WI38 (cell line): ENCODE data around the gene NVL.

Source experiments
- H3K4me3 ChIP-seq: 2 replicates; pipeline ENCODE4 v1.5.1; 2011; ENCODE audit warnings: low read depth, mild to moderate bottlenecking, control low read depth, low read length
- CTCF ChIP-seq: IDR thresholded peaks from 2 replicates; pipeline ENCODE4 v1.5.1; 2012; ENCODE audit warnings: low read depth, mild to moderate bottlenecking, control low read depth, low read length

Gene NVL

GRCh38 chr1:224331824-224332223, 1.9 kb upstream of the NVL start:
- no peak overlapping the region for H3K4me3 ChIP-seq
- no peak for TF ChIP-seq CTCF

GRCh38 chr1:224331326-224331725, 1.4 kb upstream of the NVL start:
- no peak overlapping the region for H3K4me3 ChIP-seq
- no peak for TF ChIP-seq CTCF

- H3K4me3 ChIP-seq: peak overlapping the region; percentile 99
- no peak for TF ChIP-seq CTCF
These were observed 509 bp downstream of the NVL start for GRCh38 chr1:224329484-224329841.

DNA sequence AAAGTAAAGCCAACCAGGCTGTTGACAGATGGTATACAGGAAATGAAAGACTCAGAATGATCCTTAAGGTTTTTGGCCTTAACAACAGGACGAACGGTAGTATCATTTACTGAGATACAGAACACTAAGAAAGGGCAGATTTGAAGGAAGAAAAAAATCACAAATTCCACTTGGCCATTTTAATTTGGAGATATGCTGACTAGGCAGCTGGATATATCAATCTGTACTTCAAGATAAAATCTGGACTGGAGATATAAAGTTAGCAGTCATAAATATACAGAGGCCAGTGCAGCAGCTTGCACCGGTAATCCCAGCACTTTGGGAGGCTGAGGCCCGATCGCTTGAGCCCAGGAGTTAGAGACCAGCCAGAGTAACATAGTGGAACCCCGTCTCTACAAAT, 1.3 kb downstream of the NVL start:
- peak overlapping the region; percentile 99 for H3K4me3 ChIP-seq
- no peak for TF ChIP-seq CTCF

GRCh38 chr1:224325959-224326358, 4.0 kb downstream of the NVL start:
- H3K4me3 ChIP-seq: no peak overlapping the region
- no peak for TF ChIP-seq CTCF

DNA sequence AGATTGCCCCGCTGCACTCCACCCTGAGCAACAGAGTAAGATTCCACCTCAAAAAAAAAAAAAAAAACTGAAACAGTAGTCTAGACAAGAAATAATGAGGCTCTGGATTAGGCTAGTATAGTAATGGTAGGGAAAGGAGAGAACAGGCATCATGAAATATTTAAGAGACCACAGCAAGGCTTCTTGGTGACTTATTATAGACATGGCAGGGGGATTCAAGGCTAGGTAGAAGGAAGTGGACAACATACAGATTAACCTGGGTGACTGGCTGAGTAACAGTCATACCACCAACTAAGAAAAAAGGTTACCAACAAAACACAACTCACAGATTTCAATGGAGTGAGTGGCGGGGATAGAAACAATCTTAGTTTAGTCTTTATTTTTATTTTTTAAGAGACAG, 8.3 kb downstream of the NVL start:
- TF ChIP-seq CTCF: no peak
- no peak overlapping the region for H3K4me3 ChIP-seq

DNA sequence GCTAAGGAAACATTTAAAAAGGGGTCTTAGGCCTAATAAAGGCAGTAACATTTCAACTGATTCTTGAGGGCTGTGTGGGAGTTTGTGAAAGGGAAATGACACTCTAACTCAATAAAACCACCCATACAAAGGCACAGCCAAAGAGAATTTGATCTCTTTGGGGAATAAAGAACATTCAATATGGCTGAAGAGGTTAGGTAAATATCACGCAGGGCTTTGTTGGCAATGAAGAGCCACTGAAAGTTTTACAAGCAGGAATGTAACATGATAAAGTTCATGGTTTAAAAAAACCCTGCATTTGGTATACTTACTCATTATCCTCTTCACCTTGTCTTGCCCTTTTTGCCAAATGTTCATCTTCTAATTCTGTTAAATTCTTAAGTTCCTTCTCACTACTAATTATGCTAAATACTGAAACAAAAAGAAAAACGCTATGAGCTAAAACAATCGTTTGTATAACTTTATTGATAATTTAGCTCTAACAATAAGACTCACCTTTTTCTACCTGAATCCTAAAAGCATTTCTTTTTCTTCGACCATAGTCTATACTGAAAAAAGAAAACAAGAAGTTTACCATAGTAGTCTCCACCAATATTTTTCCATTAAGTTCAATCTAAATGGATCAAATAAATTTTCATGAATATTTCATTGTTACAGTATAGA, 12.5 kb downstream of the NVL start:
- no peak overlapping the region for H3K4me3 ChIP-seq
- TF ChIP-seq CTCF: no peak
